GM19240 (cell line): ENCODE data around the gene DNAJC13.
"Not testable (repeated sequence)": the region's sequence is repeated elsewhere in the genome, so short reads cannot be mapped to it uniquely, and the experiment has no call there.

ENCODE experiments used
- DNase-seq: peaks from one replicate; pipeline ENCODE4 v3.0.0; 2011; ENCODE audit warnings: low spot score; ENCODE audit not compliant: insufficient read length

Gene DNAJC13

GRCh38 chr3:132416807-132417694, at the start of gene DNAJC13:
Gene DNAJC13 (plus strand): TSS chr3:132417502. CDS start chr3:132434551, 17,049 bp downstream.
- DNase-seq, result peak; percentile 49

GRCh38 chr3:132368515-132368914, 48.8 kb upstream of the DNAJC13 start:
- DNase-seq, result no peak

GRCh38 chr3:132368962-132369361, 48.3 kb upstream of the DNAJC13 start:
- no peak for DNase-seq

GRCh38 chr3:132376945-132377354, 40.4 kb upstream of the DNAJC13 start:
- DNase-seq, result not testable (repeated sequence)

- no peak for DNase-seq
These were observed 39.1 kb upstream of the DNAJC13 start for GRCh38 chr3:132378048-132378762.

- DNase-seq, result no peak
These were observed 38.5 kb upstream of the DNAJC13 start for GRCh38 chr3:132378846-132379245.

GRCh38 chr3:132380920-132381319, 36.4 kb upstream of the DNAJC13 start:
- no peak for DNase-seq

- DNase-seq, result no peak
These were observed 35.9 kb upstream of the DNAJC13 start for GRCh38 chr3:132381348-132381944.

GRCh38 chr3:132382267-132382666, 35.0 kb upstream of the DNAJC13 start:
- DNase-seq, result no peak

GRCh38 chr3:132382688-132383194, 34.6 kb upstream of the DNAJC13 start:
- DNase-seq, result no peak

- no peak for DNase-seq
These were observed 31.0 kb upstream of the DNAJC13 start for GRCh38 chr3:132386259-132386658.

- not testable (repeated sequence) for DNase-seq
These were observed 24.6 kb upstream of the DNAJC13 start for GRCh38 chr3:132392675-132393074.

- DNase-seq, result no peak
These were observed 23.0 kb upstream of the DNAJC13 start for GRCh38 chr3:132394320-132394719.

- no peak for DNase-seq
These were observed 22.2 kb upstream of the DNAJC13 start for GRCh38 chr3:132395126-132395525.

GRCh38 chr3:132396255-132396654, 21.0 kb upstream of the DNAJC13 start:
- no peak for DNase-seq

- not testable (repeated sequence) for DNase-seq
These were observed 20.5 kb upstream of the DNAJC13 start for GRCh38 chr3:132396776-132397175.

GRCh38 chr3:132399054-132399929, 18.0 kb upstream of the DNAJC13 start:
- DNase-seq, result no peak

- DNase-seq, result no peak
These were observed 16.0 kb upstream of the DNAJC13 start for GRCh38 chr3:132401255-132401654.

- DNase-seq, result no peak
These were observed 13.0 kb upstream of the DNAJC13 start for GRCh38 chr3:132404276-132404675.

GRCh38 chr3:132405188-132405587, 12.1 kb upstream of the DNAJC13 start:
- no peak for DNase-seq
